ENCODE data around the gene TBC1D22A.

The TBC1D22A gene

DNA sequence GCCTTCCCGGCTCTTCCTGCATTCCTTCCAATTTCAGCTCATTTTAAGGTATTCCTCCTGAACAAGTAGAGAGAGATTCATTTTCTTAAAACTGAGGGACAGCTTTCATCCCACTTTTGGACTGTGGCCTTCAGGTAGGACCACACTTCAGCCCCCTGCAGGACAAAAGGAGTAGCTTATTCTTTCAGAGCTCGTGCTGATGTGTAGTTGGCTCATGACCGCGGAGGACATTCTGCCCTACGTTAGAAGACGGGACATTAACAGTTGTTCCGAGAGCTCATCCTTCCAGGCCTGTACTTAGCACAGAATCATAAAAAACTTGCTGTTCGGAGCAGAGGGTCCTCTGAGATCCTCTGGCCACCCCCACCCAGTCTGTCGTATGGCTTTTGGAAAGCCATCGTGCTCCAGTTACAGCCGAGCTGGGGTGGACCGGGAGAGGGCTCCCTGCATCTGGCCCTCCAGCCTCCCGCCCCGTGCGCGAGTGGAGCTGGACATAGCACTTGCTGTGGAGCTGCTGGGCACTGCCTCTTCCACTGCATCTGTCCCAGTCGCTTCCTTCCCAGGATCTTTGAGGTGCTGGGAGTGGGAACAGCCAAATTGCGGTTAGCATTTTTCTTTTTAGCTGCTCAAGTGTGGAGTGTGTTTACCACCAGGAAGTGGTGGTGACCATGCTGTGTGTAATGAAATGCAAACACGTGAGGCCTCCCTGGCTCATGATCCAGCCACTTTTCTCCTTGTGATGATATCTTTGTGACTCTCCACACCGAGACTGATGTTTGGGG is 250.3 kb downstream of the TBC1D22A start:
- Mint-ChIP-seq H3K9me3 (peaks cover 0 to 2% of the 10 kb centered on the region in 2 donors), H3K27me3 (no peaks in the 10 kb centered on the region), H3K36me3 (peaks cover 23 to 38% of the 10 kb centered on the region in 2 donors), H3K4me1 (peaks cover 18 to 23% of the 10 kb centered on the region in 2 donors), H3K27ac (peak overlapping the region; percentile 78), H3K4me3 (no peak overlapping the region)
- no peak for ATAC-seq (replicated peaks)
- DNase-seq: no peak

DNA sequence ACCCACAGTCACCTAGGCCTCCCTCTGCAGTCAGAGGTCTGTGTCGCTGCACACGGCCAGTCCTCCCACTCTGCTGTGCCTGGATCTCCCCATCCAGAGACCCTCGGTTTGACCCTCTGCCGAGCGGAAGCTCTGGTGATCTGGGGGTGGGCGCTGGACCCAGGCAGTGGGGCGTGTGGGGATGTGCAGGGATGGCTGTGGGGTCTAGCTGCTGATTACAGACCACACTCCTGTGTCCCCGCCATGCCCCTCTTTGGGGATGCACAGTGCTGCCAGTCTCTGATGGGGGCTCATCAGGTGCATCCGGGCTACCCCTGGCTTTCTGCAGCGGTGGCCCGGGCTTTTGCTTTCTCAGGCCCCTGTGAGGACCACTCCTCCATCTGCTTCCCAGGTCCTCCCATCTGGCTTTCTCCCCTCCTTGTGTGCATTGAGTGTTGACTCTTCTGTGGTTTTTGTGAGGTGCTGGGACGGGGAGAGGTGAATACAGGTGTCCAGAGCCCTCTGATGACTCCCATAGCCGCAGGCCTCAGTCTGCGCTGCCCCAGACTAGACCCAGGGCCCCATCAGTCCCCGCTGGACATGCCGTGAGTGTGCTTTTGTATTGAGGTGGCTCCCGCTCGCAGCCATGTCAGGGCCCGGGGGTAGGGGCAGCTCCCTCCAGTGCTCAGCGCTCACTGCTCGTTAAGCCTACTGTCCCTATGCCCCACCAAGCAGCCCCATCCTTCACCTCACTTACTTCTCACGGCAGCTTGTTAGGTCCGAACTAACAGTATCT is 251.6 kb downstream of the TBC1D22A start:
- ATAC-seq (replicated peaks) (no peak), DNase-seq (no peak)
- H3K4me3 Mint-ChIP-seq: no peak overlapping the region
- peaks cover 4 to 8% of the 10 kb centered on the region in 2 donors for H3K9me3 Mint-ChIP-seq
- no peaks in the 10 kb centered on the region for H3K27me3 Mint-ChIP-seq
- H3K27ac Mint-ChIP-seq: peak overlapping the region; percentile 44
- H3K36me3 Mint-ChIP-seq: peaks cover 33 to 51% of the 10 kb centered on the region in 2 donors
- peaks cover 24 to 30% of the 10 kb centered on the region in 2 donors for H3K4me1 Mint-ChIP-seq

DNA sequence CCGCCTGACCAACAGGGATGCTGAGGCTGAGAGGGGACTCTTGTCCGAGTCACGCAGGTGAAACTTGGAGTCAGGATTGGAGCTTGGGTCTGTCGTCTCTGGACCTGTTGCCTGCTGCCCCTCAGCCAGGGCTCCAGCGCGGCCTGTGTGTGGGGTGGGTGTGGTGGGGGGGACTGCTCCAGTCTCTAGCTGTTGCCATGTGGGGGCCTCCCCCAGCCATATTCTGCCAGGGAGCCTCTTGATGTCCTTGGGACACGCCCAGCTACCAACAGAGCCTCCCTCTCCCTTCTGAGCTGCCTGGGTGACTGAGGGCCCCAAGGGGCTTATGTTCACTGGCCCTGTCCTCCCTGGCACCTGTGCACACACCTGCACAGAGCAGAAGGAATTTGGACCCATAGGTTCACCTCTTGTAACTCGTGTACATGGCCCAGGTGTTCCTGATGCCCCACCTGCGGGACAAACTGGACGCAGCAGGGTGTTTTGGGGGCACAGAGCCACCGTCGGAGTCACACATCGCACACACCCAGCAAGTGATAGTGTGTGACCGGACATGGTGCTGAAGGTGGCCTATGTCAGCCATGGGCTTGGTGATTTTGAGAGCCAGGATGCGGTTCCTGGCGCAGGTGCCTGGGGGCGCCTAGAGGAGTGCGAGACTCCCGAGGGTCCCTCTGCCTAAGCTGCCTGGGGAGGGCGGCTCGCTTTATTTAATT is 252.3 kb downstream of the TBC1D22A start:
- peaks cover 27 to 30% of the 10 kb centered on the region in 2 donors for H3K4me1 Mint-ChIP-seq
- no peaks in the 10 kb centered on the region for H3K27me3 Mint-ChIP-seq
- no peak overlapping the region for H3K27ac Mint-ChIP-seq
- peaks cover 11 to 15% of the 10 kb centered on the region in 2 donors for H3K9me3 Mint-ChIP-seq
- DNase-seq: no peak
- H3K4me3 Mint-ChIP-seq: no peak overlapping the region
- ATAC-seq (replicated peaks): no peak
- H3K36me3 Mint-ChIP-seq: peaks cover 40 to 58% of the 10 kb centered on the region in 2 donors

DNA sequence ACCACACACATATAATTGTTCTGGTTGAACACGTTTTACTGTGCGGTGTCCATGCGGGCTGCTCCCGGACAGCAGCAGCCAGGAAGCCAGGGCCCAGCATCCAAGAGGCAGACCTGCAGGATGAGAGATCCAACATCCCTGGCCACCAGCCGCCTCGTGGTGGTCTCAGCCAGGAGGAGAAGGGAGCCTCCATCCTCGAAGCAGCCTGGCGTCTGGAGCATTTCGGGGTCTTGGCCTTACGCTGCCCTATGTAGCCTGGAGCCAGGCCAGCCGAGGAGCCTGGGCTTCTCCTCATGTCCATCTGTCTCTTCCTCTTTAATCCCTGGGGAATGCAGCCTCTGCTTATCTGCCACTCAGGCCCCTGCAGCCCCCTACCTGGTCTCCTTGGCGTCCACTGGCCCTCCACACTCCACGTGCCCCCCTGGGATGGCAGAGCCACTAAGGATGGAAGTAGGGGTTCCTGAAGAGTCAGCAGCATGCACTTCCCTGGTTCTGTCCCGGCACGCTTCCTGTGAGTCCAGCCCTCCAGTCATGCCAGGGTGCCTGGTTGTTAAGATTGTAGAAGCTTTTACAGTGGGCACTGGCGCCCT is 253.2 kb downstream of the TBC1D22A start:
- Mint-ChIP-seq H3K27me3 (no peaks in the 10 kb centered on the region), H3K4me1 (peaks cover 27 to 30% of the 10 kb centered on the region in 2 donors), H3K36me3 (peaks cover 47 to 66% of the 10 kb centered on the region in 2 donors), H3K27ac (peak overlapping the region; percentile 27), H3K9me3 (peaks cover 19 to 21% of the 10 kb centered on the region in 2 donors), H3K4me3 (no peak overlapping the region)
- DNase-seq: no peak
- ATAC-seq (replicated peaks): no peak

DNA sequence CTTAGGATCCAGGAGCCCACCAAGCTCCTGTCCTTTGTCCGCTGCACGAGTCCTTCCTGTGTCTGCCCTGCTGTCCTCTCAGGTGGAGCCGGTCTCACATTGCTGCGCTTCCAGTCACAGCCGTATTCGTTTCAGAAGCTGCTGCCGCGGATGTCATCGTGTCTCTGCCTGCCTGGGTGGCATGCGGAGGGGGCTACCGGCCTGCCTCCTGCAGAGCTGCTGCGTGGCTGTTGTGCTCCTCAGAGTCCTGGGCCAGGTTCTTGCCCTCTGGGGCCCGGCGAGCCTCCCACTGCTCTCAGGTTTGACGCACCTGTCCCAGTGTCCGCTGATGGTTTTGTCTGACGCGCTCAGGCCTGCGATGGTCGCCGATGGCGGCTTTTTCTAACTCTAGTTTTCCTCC is 254.2 kb downstream of the TBC1D22A start:
- ATAC-seq (replicated peaks) (no peak), DNase-seq (no peak)
- Mint-ChIP-seq H3K27ac (no peak overlapping the region), H3K27me3 (no peaks in the 10 kb centered on the region), H3K36me3 (peaks cover 52 to 68% of the 10 kb centered on the region in 2 donors), H3K4me3 (no peak overlapping the region), H3K9me3 (peaks cover 19 to 24% of the 10 kb centered on the region in 2 donors), H3K4me1 (peaks cover 25 to 28% of the 10 kb centered on the region in 2 donors)

DNA sequence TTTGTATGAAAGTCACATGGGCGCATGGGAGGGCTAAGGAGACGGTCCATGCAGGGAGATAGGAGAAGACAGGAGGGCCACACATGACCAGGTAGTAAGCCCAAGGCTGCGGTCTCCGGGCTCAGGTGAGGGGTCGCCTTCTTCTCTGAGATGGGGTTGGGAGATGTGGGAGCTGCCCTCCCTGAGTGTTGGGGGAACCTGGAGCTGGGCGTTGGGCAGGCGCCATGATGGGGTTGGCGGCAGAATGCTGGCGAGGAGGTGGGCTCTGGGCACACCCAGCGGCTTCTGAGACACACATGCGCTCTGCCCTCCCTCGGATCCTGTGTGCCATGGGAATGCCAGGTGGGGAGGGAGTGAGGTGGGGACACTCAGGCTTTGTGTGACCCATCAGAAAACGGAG is 254.8 kb downstream of the TBC1D22A start:
- Mint-ChIP-seq H3K9me3 (peaks cover 19 to 25% of the 10 kb centered on the region in 2 donors), H3K36me3 (peaks cover 58 to 74% of the 10 kb centered on the region in 2 donors), H3K4me1 (peaks cover 28 to 32% of the 10 kb centered on the region in 2 donors), H3K27me3 (no peaks in the 10 kb centered on the region), H3K27ac (no peak overlapping the region), H3K4me3 (no peak overlapping the region)
- ATAC-seq (replicated peaks) (no peak), DNase-seq (no peak)

DNA sequence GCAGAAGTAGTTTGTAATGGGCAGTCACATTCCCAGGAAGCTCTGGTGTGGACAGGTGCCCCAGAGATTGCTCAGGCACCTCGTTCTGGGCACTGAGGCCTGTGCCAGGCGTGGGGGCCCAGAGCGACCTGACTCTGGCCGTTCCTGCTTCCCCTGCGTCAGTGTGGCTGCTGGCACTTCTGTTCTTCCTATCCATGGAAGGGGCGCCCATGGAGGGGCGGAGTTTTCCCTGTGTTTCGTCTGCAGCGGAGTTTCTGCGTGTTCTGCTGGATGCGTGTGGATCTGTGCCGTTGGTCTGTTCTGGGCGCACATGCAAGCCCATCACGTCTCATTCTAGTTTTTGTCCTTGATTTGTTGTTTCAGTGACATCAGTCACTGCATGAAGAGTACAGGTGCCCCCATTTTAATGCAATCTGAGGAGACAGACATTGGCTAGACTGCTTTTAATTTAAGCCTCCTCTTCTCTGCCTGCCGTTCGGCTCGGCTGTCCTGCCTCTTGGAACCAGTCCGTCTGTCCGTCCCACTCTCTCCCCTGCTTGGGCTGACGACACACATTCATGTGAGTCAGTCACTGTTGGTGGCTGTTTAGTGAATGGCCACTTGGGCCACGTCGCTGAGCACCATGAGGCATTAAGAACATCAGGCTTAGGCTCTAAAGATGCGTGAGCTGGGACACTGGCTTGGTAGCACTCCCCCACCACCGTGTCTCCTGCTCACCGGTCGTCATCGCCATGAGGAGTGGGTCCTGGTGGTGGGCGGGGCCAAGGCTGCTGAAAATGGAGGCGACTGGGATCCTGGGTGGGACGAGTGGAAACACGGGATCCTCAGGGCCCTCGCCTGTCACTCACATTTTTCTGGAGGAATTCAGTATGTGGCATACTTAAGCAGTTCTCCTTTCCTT is 255.8 kb downstream of the TBC1D22A start:
- ATAC-seq (replicated peaks): no peak
- H3K4me3 Mint-ChIP-seq: no peak overlapping the region
- H3K27me3 Mint-ChIP-seq: no peaks in the 10 kb centered on the region
- H3K27ac Mint-ChIP-seq: peak overlapping the region; percentile 47
- no peak for DNase-seq
- H3K9me3 Mint-ChIP-seq: peaks cover 19 to 25% of the 10 kb centered on the region in 2 donors
- H3K4me1 Mint-ChIP-seq: peaks cover 24 to 34% of the 10 kb centered on the region in 2 donors
- peaks cover 65 to 72% of the 10 kb centered on the region in 2 donors for H3K36me3 Mint-ChIP-seq

DNA sequence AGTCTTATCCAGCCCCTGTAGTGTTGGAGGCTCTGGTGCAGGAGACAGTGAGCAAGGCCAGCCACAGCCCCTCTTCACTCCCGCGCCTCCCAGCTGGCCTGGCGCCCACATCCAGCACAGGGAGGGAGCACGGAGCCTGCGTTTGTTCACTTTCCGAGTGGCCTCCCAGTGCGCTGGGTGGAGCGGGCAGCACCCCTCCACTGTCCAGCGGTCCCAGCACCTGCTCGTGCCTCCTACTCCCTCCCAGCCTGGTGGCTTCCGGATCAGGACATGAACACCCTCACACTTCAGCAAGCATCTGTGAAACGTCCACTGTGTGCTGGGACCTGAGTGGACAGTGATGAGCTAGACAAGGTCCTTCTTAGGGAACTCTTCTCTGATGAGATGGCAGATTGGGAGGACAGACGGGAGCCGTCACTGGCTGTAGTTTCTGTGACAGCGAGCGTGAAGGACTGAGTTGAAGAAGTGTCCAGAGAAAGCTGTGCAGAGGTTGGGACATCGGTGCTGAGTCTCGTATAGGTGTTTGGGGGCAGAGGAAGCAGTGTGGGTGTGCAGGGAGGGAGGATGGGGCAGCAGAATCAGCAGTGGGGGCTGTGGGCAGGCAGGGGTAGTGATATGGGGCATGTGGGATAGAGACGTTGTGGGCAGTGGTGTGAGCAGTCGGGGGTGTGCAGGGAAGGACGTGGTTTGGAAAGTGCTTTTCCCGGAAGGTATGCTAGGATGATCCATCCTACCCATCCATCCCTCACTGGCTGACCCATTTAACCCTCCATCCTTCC is 256.8 kb downstream of the TBC1D22A start:
- H3K4me3 Mint-ChIP-seq: no peak overlapping the region
- ATAC-seq (replicated peaks): no peak
- peak overlapping the region; percentile 60 for H3K27ac Mint-ChIP-seq

DNA sequence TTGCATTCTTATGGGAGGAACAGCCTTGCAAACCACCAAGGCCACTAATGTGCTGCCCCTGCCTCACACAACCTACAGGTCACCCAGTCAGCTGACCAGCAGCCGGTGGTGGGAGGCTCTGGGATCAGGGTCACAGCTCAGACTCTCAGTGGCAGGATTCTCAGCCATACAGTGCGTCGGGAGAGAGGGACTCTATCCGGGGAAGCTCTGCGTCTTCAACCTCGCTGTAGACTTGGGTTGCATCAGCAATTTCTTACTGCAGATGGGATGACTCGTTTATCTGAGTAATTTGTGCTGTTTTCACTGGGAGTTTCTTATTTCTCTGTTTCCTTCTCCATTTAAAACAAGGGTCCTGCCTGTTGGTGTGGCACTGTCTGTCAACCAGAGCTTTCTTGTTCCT is 257.7 kb downstream of the TBC1D22A start:
- no peak for ATAC-seq (replicated peaks)
- Mint-ChIP-seq H3K27me3 (no peaks in the 10 kb centered on the region), H3K36me3 (peaks cover 66 to 73% of the 10 kb centered on the region in 2 donors), H3K4me1 (peaks cover 18 to 23% of the 10 kb centered on the region in 2 donors), H3K27ac (no peak overlapping the region), H3K4me3 (no peak overlapping the region), H3K9me3 (peaks cover 19 to 25% of the 10 kb centered on the region in 2 donors)
- no peak for DNase-seq

More for the DNA sequence above, 256.8 kb downstream of the TBC1D22A start:
- H3K4me1 Mint-ChIP-seq: peaks cover 21 to 26% of the 10 kb centered on the region in 2 donors
- DNase-seq: no peak
- no peaks in the 10 kb centered on the region for H3K27me3 Mint-ChIP-seq
- peaks cover 19 to 25% of the 10 kb centered on the region in 2 donors for H3K9me3 Mint-ChIP-seq
- H3K36me3 Mint-ChIP-seq: peaks cover 69 to 76% of the 10 kb centered on the region in 2 donors

DNA sequence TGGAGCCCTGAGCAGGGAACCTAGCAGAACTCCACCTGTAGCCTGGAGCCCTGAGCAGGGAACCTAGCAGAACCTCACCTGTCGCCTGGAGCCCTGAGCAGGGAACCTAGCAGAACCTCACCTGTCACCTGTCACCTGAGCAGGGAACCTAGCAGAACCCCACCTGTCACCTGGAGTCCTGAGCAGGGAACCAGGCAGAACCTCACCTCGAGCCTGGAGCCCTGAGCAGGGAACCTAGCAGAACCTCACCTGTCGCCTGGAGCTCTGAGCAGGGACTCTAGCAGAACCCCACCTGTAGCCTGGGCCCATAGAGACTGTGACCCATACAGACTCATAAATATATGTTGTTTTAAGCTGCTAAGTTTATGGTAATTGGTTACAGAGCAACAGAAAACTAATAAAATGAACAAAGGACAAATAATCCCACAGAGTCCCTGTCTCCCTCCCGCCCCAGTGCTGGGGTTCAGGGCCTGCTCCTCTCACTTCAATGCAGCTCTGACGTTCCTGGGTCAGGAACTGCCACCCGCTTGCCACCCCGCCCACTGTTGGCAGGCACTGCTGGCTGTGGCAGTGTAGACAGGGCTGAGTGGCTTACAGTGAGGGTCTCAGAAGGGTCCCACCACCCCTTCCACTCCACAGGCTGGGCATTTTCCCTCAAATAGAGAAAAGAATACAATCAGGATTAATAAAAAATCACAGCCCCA is 259.1 kb downstream of the TBC1D22A start:
- Mint-ChIP-seq H3K9me3 (peaks cover 19 to 25% of the 10 kb centered on the region in 2 donors), H3K36me3 (peaks cover 61% of the 10 kb centered on the region in 2 donors), H3K27ac (peak overlapping the region; percentile 57), H3K4me1 (peaks cover 20 to 23% of the 10 kb centered on the region in 2 donors), H3K27me3 (no peaks in the 10 kb centered on the region), H3K4me3 (no peak overlapping the region)
- ATAC-seq (replicated peaks) (no peak), DNase-seq (no peak)

DNA sequence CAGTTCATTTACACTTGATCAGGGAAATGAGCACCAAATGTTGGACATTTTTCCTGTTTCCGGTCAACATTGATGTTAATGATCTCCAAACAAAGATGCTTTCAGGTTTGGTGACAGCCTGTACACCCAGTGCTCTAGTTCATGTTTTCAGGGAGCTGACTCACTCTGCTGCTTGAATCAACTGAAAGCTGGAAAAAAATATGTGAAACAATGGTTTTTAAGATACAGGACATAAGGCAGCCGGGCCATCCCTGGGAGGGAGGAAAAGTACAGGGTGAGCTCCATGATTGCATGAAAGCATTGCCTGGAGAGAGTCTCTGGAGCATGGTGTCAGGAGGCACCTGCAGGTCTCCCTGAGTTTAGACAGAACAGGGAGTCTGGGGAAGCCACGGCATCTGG is 259.6 kb downstream of the TBC1D22A start:
- H3K4me1 Mint-ChIP-seq: peaks cover 19 to 20% of the 10 kb centered on the region in 2 donors
- no peak overlapping the region for H3K4me3 Mint-ChIP-seq
- H3K27me3 Mint-ChIP-seq: no peaks in the 10 kb centered on the region
- peaks cover 56% of the 10 kb centered on the region in 2 donors for H3K36me3 Mint-ChIP-seq
- H3K9me3 Mint-ChIP-seq: peaks cover 19 to 24% of the 10 kb centered on the region in 2 donors
- no peak overlapping the region for H3K27ac Mint-ChIP-seq
- DNase-seq: no peak
- no peak for ATAC-seq (replicated peaks)

DNA sequence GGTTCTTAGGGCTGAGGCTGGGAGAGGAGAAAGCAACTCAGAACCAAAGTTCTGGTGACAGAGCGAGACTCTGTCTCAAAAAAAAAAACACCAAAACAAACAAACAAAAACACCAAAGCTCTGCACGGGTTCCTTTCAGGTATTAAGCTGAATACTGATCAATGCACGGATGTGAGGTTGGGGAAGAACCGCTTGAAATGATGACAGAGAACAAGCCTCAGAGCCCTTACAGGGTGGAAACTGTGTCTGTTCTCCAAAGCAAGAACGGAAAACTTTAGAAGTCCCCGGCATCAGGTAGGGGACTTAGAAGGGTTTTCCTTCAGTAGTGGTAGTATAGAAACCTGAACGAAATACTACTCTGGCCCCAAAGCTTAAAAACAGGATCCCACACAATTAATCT is 260.0 kb downstream of the TBC1D22A start:
- Mint-ChIP-seq H3K27me3 (no peaks in the 10 kb centered on the region), H3K4me1 (peaks cover 18% of the 10 kb centered on the region in 2 donors)
- no peak for ATAC-seq (replicated peaks)

More for the DNA sequence above, 260.0 kb downstream of the TBC1D22A start:
- Mint-ChIP-seq H3K27ac (no peak overlapping the region), H3K9me3 (peaks cover 19 to 23% of the 10 kb centered on the region in 2 donors), H3K4me3 (no peak overlapping the region), H3K36me3 (peaks cover 52% of the 10 kb centered on the region in 2 donors)
- no peak for DNase-seq
